RWPE2 (cell line): ENCODE results near the gene GPR171.
"Not testable (repeated sequence)": the region's sequence is repeated elsewhere in the genome, so short reads cannot be mapped to it uniquely, and the experiment has no call there.

Experiments
- ATAC-seq: fragments of 200-7000 bp; cut with Tn5 transposase; 3 replicates; pipeline ENCODE4 v1.9.1; 2021; ENCODE audit warnings: low read depth
- DNase-seq: peaks from one replicate; pipeline ENCODE4 v3.0.0-alpha.2; 2020; ENCODE audit warnings: low spot score
- H3K27ac ChIP-seq: fragments of 450-650 bp; 2 replicates; pipeline ENCODE4 v1.5.1; 2017; ENCODE audit warnings: mild to moderate bottlenecking; ENCODE audit not compliant: poor library complexity, severe bottlenecking
- H3K27me3 ChIP-seq: fragments of 250-450 bp; sonication (Bioruptor Pico); 2 replicates; pipeline ENCODE4 v1.5.1; 2021; ENCODE audit warnings: mild to moderate bottlenecking, moderate library complexity; ENCODE audit not compliant: insufficient read depth, poor library complexity, severe bottlenecking
- H3K36me3 ChIP-seq: fragments of 250-450 bp; sonication (Bioruptor Pico); 2 replicates; pipeline ENCODE4 v1.5.1; 2020; ENCODE audit warnings: low read depth, mild to moderate bottlenecking, moderate library complexity
- H3K4me1 ChIP-seq: fragments of 250-450 bp; sonication (Bioruptor Pico); 2 replicates; pipeline ENCODE4 v1.5.1; 2021; ENCODE audit warnings: mild to moderate bottlenecking, moderate library complexity; ENCODE audit not compliant: insufficient read depth, poor library complexity, severe bottlenecking
- H3K4me3 ChIP-seq: fragments of 250-450 bp; sonication (Bioruptor Pico); 2 replicates; pipeline ENCODE4 v1.5.1; 2021; ENCODE audit warnings: mild to moderate bottlenecking, moderate library complexity; ENCODE audit not compliant: severe bottlenecking
- H3K9me3 ChIP-seq: fragments of 250-450 bp; sonication (Bioruptor Pico); 2 replicates; pipeline ENCODE4 v1.5.1; 2021; ENCODE audit warnings: mild to moderate bottlenecking, moderate library complexity; ENCODE audit not compliant: severe bottlenecking
- CTCF ChIP-seq: fragments of 450-650 bp; IDR thresholded peaks from one replicate; pipeline ENCODE4 v1.5.1; 2017; ENCODE audit warnings: mild to moderate bottlenecking, moderate library complexity; ENCODE audit not compliant: poor library complexity, severe bottlenecking

GPR171 gene

GRCh38 chr3:151234825-151235224, 31.8 kb upstream of the GPR171 start:
- no peaks in the 10 kb centered on the region for H3K27me3 ChIP-seq
- H3K4me1 ChIP-seq = no peaks in the 10 kb centered on the region
- H3K4me3 ChIP-seq = no peak overlapping the region

GRCh38 chr3:151232991-151233390, 30.0 kb upstream of the GPR171 start:
- TF ChIP-seq CTCF = no peak
- Histone ChIP-seq H3K4me1 (peaks cover 10% of the 10 kb centered on the region), H3K36me3 (no peaks in the 10 kb centered on the region), H3K27ac (no peak overlapping the region), H3K27me3 (no peaks in the 10 kb centered on the region), H3K9me3 (no peaks in the 10 kb centered on the region), H3K4me3 (no peak overlapping the region)
- no peak for DNase-seq
- ATAC-seq = no peak

More at GRCh38 chr3:151234825-151235224, 31.8 kb upstream of the GPR171 start:
- DNase-seq (no peak), ATAC-seq (no peak)
- no peaks in the 10 kb centered on the region for H3K9me3 ChIP-seq
- H3K36me3 ChIP-seq = no peaks in the 10 kb centered on the region
- no peak overlapping the region for H3K27ac ChIP-seq
- TF ChIP-seq CTCF = no peak

- peaks cover 14% of the 10 kb centered on the region for H3K4me1 ChIP-seq
- H3K27me3 ChIP-seq, ATAC-seq, H3K36me3 ChIP-seq, DNase-seq, H3K4me3 ChIP-seq, H3K27ac ChIP-seq, H3K9me3 ChIP-seq: not testable (repeated sequence)
Measured at GRCh38 chr3:151232403-151232802, 29.4 kb upstream of the GPR171 start.

- no peak for TF ChIP-seq CTCF
- no peaks in the 10 kb centered on the region for H3K36me3 ChIP-seq
- no peak for DNase-seq
- H3K27me3 ChIP-seq = no peaks in the 10 kb centered on the region
- no peak for ATAC-seq
- peaks cover 25% of the 10 kb centered on the region for H3K4me1 ChIP-seq
- H3K4me3 ChIP-seq = no peak overlapping the region
- H3K27ac ChIP-seq = no peak overlapping the region
- no peaks in the 10 kb centered on the region for H3K9me3 ChIP-seq
Measured at GRCh38 chr3:151230646-151231045, 27.6 kb upstream of the GPR171 start.

- Histone ChIP-seq H3K27me3 (no peaks in the 10 kb centered on the region), H3K9me3 (no peaks in the 10 kb centered on the region), H3K4me1 (peaks cover 25% of the 10 kb centered on the region), H3K36me3 (no peaks in the 10 kb centered on the region), H3K4me3 (no peak overlapping the region), H3K27ac (peak overlapping the region; percentile 25)
- no peak for TF ChIP-seq CTCF
- no peak for ATAC-seq
- DNase-seq = no peak
Measured at GRCh38 chr3:151228666-151229040, 25.6 kb upstream of the GPR171 start.
